Stimulated activated CD4-positive, alpha-beta T cell treated with anti-CD3 and anti-CD28 coated beads, TNF-alpha, amount 100 ng/mL, for 1 hour (primary cell): Measurements from ENCODE around the gene CERS6.
"Not testable (repeated sequence)": the region's sequence is repeated elsewhere in the genome, so short reads cannot be mapped to it uniquely, and the experiment has no call there.

Experiments used
- DNase-seq, 3 donors: peaks; one replicate each; pipeline ENCODE4 v3.0.0-alpha.2; 2020; ENCODE audit warnings: low read depth in 3 of 3, low spot score in 1 of 3

Gene CERS6

GRCh38 chr2:168466834-168467565, 10.9 kb downstream of the CERS6 start:
- no peak for DNase-seq

GRCh38 chr2:168467729-168468128, 11.7 kb downstream of the CERS6 start:
- DNase-seq, result no peak

DNA sequence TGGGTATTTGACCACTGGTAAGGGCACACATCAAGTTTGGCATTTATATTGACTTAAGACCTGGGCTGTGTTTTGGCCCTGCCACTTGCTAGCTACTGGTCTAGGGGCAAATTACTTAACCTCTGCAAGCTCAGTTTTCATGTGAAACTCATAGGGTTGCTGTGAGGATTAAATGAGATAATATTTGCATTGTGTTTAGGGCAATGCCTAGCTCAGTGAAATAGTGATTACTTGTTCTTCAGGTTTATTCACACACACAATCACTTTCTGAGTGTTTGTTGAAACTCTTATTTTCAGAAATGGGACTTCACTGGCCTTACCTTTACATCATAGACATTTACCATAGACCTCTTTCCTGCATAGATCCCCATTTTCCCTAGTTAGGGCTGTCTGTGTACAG, 12.3 kb downstream of the CERS6 start:
- no peak for DNase-seq

- DNase-seq, result no peak
Measured at GRCh38 chr2:168469281-168469988, 13.4 kb downstream of the CERS6 start.

GRCh38 chr2:168470320-168471162, 14.5 kb downstream of the CERS6 start:
- no peak for DNase-seq

- no peak for DNase-seq
Measured at GRCh38 chr2:168471163-168471475, 15.0 kb downstream of the CERS6 start.

GRCh38 chr2:168475636-168476035, 19.6 kb downstream of the CERS6 start:
- DNase-seq, result no peak

GRCh38 chr2:168478206-168478605, 22.1 kb downstream of the CERS6 start:
- no peak for DNase-seq

- no peak for DNase-seq
Measured at GRCh38 chr2:168480356-168480755, 24.3 kb downstream of the CERS6 start.

DNA sequence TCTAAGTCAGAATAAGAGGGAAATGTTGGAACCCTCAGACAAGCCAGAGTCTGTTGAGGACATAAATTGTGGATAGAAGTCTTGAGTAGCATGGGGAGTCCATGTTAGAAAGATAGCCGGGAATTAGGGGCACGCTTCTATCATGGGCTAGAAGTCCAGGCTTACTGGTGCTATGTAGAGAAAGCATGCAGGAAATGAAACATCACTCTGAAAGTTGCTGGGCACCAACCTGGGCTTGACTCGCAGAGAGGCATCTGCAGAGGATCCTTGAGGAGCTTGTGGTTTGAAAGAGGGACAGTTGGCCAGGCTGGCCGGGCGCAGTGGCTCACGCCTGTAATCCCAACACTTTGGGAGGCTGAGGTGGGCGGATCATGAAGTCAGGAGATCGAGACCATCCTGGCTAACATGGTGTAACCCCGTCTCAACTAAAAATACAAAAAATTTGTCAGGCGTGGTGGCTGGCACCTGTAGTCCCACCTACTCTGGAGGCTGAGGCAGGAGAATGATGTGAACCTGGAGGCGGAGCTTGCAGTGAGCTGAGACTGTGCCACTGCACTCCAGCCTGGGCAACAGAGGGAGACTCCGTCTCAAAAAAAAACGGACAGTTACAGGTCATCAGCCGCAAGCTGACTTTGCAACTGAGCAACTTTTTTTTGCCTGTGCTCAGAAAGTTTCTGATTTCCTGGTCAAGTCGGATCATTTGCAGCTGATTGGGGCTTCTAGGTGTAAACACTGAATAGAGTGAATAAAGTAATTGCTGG, 24.9 kb downstream of the CERS6 start:
- no peak for DNase-seq

- DNase-seq, result no peak
Measured at GRCh38 chr2:168482269-168482668, 26.2 kb downstream of the CERS6 start.

GRCh38 chr2:168482952-168483831, 27.1 kb downstream of the CERS6 start:
- no peak for DNase-seq

DNA sequence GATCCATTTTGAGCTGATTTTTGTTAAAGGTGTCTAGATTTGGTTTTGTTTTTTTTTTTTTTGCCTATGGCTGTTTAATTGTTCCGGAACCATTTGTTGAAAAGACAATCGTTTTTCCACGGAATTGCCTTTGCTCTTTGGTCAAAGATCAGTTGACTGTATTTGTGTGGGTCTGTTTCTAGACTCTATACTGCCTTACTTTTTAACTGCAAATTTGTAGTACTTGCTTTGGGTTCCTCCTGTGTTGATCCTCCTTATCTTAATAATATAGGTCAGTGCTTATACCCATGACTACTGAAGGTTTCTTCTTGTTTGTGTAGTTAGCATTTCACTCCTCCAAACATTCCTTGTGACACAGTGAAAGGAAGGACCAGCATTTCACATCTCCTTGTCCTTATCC, 30.4 kb downstream of the CERS6 start:
- DNase-seq, result no peak

- DNase-seq, result no peak
Measured at GRCh38 chr2:168490015-168490874, 34.2 kb downstream of the CERS6 start.

GRCh38 chr2:168490946-168491605, 35.0 kb downstream of the CERS6 start:
- no peak for DNase-seq

DNA sequence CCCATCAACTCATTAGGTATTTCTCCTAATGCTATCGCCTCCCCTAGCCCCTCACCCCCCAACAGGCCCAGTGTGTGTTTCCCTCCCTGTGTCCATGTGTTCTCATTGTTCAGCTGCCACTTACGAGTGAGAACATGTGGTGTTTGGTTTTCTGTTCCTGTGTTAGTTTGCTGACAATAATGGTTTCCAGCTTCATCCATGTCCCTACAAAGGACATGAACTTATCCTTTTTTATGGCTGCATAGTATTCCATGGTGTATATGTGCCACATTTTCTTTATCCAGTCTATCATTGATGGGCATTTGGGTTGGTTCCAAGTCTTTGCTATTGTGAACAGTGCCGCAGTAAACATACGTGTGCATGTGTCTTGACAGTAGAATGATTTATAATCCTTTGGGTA, 35.7 kb downstream of the CERS6 start:
- DNase-seq, result not testable (repeated sequence)

DNA sequence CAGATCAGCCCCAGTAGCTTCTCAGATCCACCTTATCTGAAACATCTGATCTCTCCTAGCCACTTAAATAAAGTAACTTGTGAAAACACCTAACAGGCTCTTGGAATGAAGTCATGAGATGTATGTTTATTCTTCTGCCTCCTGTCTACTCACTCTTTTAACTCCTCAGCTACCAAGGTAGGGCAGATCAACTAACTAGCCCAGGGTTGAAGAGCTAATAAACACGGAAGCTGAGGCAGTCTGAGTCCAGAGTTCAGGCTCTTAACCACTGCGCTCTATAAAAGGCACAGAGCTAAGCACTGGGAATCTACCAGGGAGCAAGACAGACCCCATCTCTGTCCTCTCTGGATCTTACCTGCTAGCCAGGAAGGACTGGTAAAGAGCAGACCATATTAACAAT, 37.1 kb downstream of the CERS6 start:
- DNase-seq, result not testable (repeated sequence)

DNA sequence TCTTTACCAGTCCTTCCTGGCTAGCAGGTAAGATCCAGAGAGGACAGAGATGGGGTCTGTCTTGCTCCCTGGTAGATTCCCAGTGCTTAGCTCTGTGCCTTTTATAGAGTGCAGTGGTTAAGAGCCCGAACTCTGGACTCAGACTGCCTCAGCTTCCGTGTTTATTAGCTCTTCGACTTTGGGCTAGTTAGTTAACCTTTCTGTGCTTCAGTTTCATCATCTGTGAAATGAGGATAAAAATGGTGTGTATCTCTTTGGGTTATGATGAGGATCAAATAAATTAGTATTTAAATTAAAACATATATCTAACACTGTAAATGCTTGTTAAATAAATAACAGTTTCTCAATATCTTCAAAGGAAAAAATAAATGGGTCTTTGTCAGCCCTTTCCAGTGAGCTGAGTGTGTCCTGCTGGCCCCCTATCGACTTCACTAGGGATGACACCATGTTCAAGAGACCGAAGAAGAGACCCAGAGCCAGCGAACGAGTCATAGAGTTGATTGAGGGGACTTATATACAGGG, 38.2 kb downstream of the CERS6 start:
- no peak for DNase-seq

GRCh38 chr2:168495524-168495923, 39.5 kb downstream of the CERS6 start:
- no peak for DNase-seq
